ENCODE data around the gene VPS29.
A peak's percentile ranks its signal among the peaks of the same experiment; 100 is the strongest.

Gene VPS29

DNA sequence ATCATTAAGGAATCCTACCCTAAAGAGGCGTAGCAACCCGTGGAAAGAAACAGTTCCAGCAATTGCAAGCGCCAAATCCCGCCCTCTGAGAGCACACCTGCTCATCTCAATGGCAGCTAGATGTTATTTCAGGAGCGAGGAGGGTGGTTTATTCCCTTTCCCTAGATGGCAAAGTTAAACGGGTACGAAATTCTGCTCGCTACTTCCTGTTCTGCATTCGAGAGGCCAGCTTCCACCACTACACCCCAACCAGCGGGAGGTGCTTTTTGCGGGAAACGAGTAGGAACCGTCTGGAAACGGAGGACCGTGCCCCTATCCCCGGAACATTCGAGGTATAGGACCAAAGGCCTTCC lies 536 bp downstream of the VPS29 start:
- H3K27me3 ChIP-seq (ENCODE audit: insufficient read depth, poor library complexity, severe bottlenecking): no peaks in the 10 kb centered on the region
- H3K4me3 ChIP-seq (replicated peaks; ENCODE audit: insufficient read depth, low read length): peak overlapping the region; percentile 73
- DNase-seq (ENCODE audit: low read depth in 1 of 2, low spot score in 1 of 2): peak in 1 of 2 experiments; percentile 88
- TF ChIP-seq POLR2AphosphoS5 (IDR thresholded peaks at IDR 0.05; ENCODE audit: low read depth): no peak; the same call in 1 of the 2 replicates
- TF ChIP-seq GABPA (IDR thresholded peaks at IDR 0.05; ENCODE audit: low read depth): no peak
- TF ChIP-seq, protein P1, sequence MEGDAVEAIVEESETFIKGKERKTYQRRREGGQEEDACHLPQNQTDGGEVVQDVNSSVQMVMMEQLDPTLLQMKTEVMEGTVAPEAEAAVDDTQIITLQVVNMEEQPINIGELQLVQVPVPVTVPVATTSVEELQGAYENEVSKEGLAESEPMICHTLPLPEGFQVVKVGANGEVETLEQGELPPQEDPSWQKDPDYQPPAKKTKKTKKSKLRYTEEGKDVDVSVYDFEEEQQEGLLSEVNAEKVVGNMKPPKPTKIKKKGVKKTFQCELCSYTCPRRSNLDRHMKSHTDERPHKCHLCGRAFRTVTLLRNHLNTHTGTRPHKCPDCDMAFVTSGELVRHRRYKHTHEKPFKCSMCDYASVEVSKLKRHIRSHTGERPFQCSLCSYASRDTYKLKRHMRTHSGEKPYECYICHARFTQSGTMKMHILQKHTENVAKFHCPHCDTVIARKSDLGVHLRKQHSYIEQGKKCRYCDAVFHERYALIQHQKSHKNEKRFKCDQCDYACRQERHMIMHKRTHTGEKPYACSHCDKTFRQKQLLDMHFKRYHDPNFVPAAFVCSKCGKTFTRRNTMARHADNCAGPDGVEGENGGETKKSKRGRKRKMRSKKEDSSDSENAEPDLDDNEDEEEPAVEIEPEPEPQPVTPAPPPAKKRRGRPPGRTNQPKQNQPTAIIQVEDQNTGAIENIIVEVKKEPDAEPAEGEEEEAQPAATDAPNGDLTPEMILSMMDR (IDR thresholded peaks at IDR 0.05; ENCODE audit: insufficient read depth, low read length): no peak
- TF ChIP-seq, protein P2, sequence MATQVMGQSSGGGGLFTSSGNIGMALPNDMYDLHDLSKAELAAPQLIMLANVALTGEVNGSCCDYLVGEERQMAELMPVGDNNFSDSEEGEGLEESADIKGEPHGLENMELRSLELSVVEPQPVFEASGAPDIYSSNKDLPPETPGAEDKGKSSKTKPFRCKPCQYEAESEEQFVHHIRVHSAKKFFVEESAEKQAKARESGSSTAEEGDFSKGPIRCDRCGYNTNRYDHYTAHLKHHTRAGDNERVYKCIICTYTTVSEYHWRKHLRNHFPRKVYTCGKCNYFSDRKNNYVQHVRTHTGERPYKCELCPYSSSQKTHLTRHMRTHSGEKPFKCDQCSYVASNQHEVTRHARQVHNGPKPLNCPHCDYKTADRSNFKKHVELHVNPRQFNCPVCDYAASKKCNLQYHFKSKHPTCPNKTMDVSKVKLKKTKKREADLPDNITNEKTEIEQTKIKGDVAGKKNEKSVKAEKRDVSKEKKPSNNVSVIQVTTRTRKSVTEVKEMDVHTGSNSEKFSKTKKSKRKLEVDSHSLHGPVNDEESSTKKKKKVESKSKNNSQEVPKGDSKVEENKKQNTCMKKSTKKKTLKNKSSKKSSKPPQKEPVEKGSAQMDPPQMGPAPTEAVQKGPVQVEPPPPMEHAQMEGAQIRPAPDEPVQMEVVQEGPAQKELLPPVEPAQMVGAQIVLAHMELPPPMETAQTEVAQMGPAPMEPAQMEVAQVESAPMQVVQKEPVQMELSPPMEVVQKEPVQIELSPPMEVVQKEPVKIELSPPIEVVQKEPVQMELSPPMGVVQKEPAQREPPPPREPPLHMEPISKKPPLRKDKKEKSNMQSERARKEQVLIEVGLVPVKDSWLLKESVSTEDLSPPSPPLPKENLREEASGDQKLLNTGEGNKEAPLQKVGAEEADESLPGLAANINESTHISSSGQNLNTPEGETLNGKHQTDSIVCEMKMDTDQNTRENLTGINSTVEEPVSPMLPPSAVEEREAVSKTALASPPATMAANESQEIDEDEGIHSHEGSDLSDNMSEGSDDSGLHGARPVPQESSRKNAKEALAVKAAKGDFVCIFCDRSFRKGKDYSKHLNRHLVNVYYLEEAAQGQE (IDR thresholded peaks at IDR 0.05; ENCODE audit: insufficient replicate concordance, low read depth): no peak
- TF ChIP-seq SPI1 (IDR thresholded peaks at IDR 0.05; ENCODE audit: borderline replicate concordance, low read depth): peak; percentile 47; the same call in 1 of the 2 replicates
- peak overlapping the region; percentile 98 for H3K27ac ChIP-seq (replicated peaks)

DNA sequence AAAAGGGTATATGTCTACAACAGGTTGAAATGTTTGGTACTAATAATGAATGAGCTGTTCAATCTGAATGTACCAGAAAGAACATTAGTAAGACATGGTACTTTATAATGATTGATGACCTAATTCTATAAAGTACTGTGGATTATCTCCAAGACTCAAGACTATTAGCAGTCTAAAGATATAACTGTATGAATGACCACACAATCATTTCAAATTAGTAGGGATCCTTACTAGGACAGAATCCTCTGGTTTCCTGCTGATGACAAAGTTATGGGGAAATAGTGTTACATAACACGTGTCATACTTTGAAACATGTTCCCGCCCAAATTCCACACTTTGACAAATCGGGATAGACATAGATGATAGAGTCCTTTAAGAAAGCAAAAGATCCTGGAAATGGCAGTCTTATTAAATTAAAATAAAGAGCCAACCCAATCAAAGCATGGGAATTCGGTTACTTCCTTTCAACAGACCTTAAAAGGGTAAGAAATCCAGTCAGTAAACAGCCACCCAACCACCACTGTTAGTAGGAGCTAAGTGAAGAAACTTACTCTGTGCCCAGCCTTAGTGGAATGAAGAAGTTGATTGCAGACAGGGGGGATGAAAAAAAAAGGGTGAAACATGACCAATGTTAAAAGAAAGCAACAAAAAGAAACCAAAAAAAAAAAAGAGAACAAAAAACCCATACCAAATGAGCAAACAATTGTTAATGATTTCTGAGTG lies 2.8 kb downstream of the VPS29 start:
- Histone ChIP-seq H3K27me3 (ENCODE audit: insufficient read depth, poor library complexity, severe bottlenecking) (no peaks in the 10 kb centered on the region), H3K27ac (replicated peaks) (peak overlapping the region; percentile 98)
- peak; percentile 56 to 77 for DNase-seq (ENCODE audit: low read depth in 1 of 2, low spot score in 1 of 2)

DNA sequence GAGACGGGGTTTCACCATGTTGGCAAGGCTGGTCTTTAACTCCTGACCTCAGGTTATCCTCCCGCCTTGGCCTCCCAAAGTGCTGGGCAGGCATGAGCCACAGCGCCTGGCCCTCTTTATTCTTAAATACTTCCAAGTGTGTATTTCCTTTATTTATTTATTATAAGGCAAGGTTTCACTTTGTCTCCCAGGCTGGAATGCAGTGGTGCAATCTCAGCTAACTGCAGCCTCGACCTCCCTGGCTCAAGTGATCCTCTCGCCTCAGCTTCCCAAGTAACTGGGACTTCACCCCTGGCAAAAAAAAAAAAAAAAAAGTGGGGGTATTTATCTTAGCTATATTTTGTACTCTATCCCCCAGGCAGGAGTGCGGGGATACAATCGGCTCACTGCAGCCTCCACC lies 26.5 kb downstream of the VPS29 start:
- H3K4me3 ChIP-seq (replicated peaks; ENCODE audit: insufficient read depth, low read length): no peak overlapping the region
- DNase-seq (ENCODE audit: low read depth in 1 of 2, low spot score in 1 of 2): no peak
- no peaks in the 10 kb centered on the region for H3K27me3 ChIP-seq (ENCODE audit: insufficient read depth, poor library complexity, severe bottlenecking)
- TF ChIP-seq GABPA (IDR thresholded peaks at IDR 0.05; ENCODE audit: low read depth): no peak
- TF ChIP-seq, protein P1 (IDR thresholded peaks at IDR 0.05; ENCODE audit: insufficient read depth, low read length): no peak
- TF ChIP-seq, protein P2 (IDR thresholded peaks at IDR 0.05; ENCODE audit: insufficient replicate concordance, low read depth): no peak
- TF ChIP-seq POLR2AphosphoS5 (IDR thresholded peaks at IDR 0.05; ENCODE audit: low read depth): no peak
- no peak for TF ChIP-seq SPI1 (IDR thresholded peaks at IDR 0.05; ENCODE audit: borderline replicate concordance, low read depth)
- no peak overlapping the region for H3K27ac ChIP-seq (replicated peaks)

More for the DNA sequence above, 2.8 kb downstream of the VPS29 start:
- TF ChIP-seq, protein P1 (IDR thresholded peaks at IDR 0.05; ENCODE audit: insufficient read depth, low read length): no peak
- TF ChIP-seq POLR2AphosphoS5 (IDR thresholded peaks at IDR 0.05; ENCODE audit: low read depth): no peak
- TF ChIP-seq, protein P2 (IDR thresholded peaks at IDR 0.05; ENCODE audit: insufficient replicate concordance, low read depth): no peak
- TF ChIP-seq SPI1 (IDR thresholded peaks at IDR 0.05; ENCODE audit: borderline replicate concordance, low read depth): no peak
- no peak for TF ChIP-seq GABPA (IDR thresholded peaks at IDR 0.05; ENCODE audit: low read depth)
- H3K4me3 ChIP-seq (replicated peaks; ENCODE audit: insufficient read depth, low read length): no peak overlapping the region
